GM20000 (cell line): ENCODE data around the gene UGT1A10.

Experiments used
- DNase-seq: peaks from one replicate; pipeline ENCODE4 v3.0.0; 2012; ENCODE audit warnings: low spot score
- CTCF ChIP-seq: IDR thresholded peaks from 2 replicates; pipeline ENCODE4 v1.5.1; 2012; ENCODE audit warnings: mild to moderate bottlenecking, control low read depth; ENCODE audit errors: extremely low read depth, missing control alignments

Gene UGT1A10

GRCh38 chr2:233807215-233807865 is 171.1 kb downstream of the UGT1A10 start:
- DNase-seq: no peak
- no peak for TF ChIP-seq CTCF

GRCh38 chr2:233807966-233808935 is 172.0 kb downstream of the UGT1A10 start:
- TF ChIP-seq CTCF: no peak
- no peak for DNase-seq

GRCh38 chr2:233810385-233810784 is 174.1 kb downstream of the UGT1A10 start:
- no peak for TF ChIP-seq CTCF
- no peak for DNase-seq

- TF ChIP-seq CTCF: no peak
- no peak for DNase-seq
These were observed 174.8 kb downstream of the UGT1A10 start for GRCh38 chr2:233811087-233811486.

- no peak for TF ChIP-seq CTCF
- no peak for DNase-seq
These were observed 175.5 kb downstream of the UGT1A10 start for GRCh38 chr2:233811732-233812131.

GRCh38 chr2:233813236-233814055 is 177.2 kb downstream of the UGT1A10 start:
- DNase-seq: no peak
- no peak for TF ChIP-seq CTCF
